Measurements from ENCODE around the gene CSF3. TPM values are rescaled to one million over a fixed set of nuclear protein-coding genes. Genes with fewer than 3 reads are reported as not detected.

Gene CSF3
- total RNA-seq, 1 experiment from 2014 or later = 4.0 TPM

DNA sequence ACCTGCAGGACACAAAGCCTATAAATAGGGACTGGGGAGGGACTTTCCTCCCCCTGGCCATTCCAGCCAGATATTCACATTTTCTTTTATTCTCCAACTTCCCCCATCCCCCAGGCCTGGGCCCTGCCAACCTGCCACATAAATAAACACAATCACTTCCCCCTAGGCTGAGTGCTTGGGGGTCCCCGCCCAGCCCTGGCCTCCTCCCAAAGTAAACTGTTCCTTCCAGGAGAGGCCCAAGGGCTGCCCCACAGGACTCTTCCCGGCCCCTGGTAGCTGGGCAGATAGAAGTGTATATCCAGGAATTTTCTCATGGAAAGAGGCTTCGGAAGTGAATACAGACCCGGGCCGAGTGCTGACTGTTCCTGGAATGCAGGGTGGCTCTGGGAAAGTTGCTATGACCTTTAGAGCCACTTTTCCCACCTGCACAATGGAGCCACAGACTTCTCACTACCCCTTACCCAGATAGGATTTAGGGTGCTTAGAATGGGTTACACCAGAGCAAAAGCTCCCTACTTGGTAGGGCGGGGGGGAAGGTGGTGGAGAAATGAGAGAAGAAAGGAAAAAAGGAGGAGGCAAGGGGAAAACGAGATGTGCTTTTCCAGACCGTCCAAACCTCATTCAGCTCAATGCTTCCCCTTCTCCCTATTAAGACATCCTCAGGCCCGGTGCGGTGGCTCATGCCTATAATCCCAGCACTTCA is 8.5 kb downstream of the CSF3 start:
- Histone ChIP-seq H3K9ac (ENCODE audit: low read length) (peak overlapping the region; percentile 72), H3K9me3 (ENCODE audit: low read length) (no peaks in the 10 kb centered on the region), H3F3A (ENCODE audit: low read length, unreplicated experiment) (peaks cover 10% of the 10 kb centered on the region), H3K4me1 (ENCODE audit: insufficient read depth, low read length) (peaks cover 75% of the 10 kb centered on the region), H3K36me3 (ENCODE audit: low read depth, low read length) (peaks cover 12% of the 10 kb centered on the region), H2AFZ (ENCODE audit: low read length) (no peak overlapping the region), H3K9me2 (replicated peaks; ENCODE audit: low read length) (no peaks in the 10 kb centered on the region), H3K4me2 (ENCODE audit: low read length) (peak overlapping the region; percentile 79), H4K20me1 (ENCODE audit: low read length) (no peaks in the 10 kb centered on the region), H3K4me3 (ENCODE audit: low read length) (peak overlapping the region; percentile 17; the same call in 1 of the 2 replicates), H3K27me3 (ENCODE audit: low read length) (no peaks in the 10 kb centered on the region), H3K27ac (ENCODE audit: low read length) (peak overlapping the region; percentile 97), H3K79me2 (ENCODE audit: low read length) (no peaks in the 10 kb centered on the region)
- TF ChIP-seq EZH2 (IDR thresholded peaks at IDR 0.05; ENCODE audit: low read length, unreplicated experiment) (no peak), EZH2phosphoT487 (IDR thresholded peaks at IDR 0.05; ENCODE audit: borderline replicate concordance, low read length) (no peak)
- TF ChIP-seq, protein P1, sequence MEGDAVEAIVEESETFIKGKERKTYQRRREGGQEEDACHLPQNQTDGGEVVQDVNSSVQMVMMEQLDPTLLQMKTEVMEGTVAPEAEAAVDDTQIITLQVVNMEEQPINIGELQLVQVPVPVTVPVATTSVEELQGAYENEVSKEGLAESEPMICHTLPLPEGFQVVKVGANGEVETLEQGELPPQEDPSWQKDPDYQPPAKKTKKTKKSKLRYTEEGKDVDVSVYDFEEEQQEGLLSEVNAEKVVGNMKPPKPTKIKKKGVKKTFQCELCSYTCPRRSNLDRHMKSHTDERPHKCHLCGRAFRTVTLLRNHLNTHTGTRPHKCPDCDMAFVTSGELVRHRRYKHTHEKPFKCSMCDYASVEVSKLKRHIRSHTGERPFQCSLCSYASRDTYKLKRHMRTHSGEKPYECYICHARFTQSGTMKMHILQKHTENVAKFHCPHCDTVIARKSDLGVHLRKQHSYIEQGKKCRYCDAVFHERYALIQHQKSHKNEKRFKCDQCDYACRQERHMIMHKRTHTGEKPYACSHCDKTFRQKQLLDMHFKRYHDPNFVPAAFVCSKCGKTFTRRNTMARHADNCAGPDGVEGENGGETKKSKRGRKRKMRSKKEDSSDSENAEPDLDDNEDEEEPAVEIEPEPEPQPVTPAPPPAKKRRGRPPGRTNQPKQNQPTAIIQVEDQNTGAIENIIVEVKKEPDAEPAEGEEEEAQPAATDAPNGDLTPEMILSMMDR (conservative IDR thresholded peaks at IDR 0.05; ENCODE audit: low read depth, low read length) = no peak
- ChIA-PET CTCF (no interaction called here), POLR2A (ENCODE audit: unreplicated experiment) (interaction anchor here (0.7 kb wide), 1 partner anchor 89 kb away, joined by 3 read pairs; no protein-coding TSS in a partner anchor)
- intact Hi-C loops (cut with micrococcal nuclease) = loop anchor here (5.0 kb wide), 1 partner anchor 89 kb away; no protein-coding TSS in a partner anchor
- BruUV-seq (replicated peaks) = no TSS peak
- ATAC-seq (peak; percentile 16), DNase-seq (peak; percentile 82)

- Histone ChIP-seq H3K9me3 (ENCODE audit: low read length) (no peaks in the 10 kb centered on the region), H3K4me1 (ENCODE audit: insufficient read depth, low read length) (peaks cover 69% of the 10 kb centered on the region), H4K20me1 (ENCODE audit: low read length) (no peaks in the 10 kb centered on the region), H3K9me2 (replicated peaks; ENCODE audit: low read length) (no peaks in the 10 kb centered on the region), H3K79me2 (ENCODE audit: low read length) (no peaks in the 10 kb centered on the region), H2AFZ (ENCODE audit: low read length) (no peak overlapping the region), H3K36me3 (ENCODE audit: low read depth, low read length) (peaks cover 8% of the 10 kb centered on the region), H3F3A (ENCODE audit: low read length, unreplicated experiment) (peaks cover 10% of the 10 kb centered on the region), H3K9ac (ENCODE audit: low read length) (peak overlapping the region; percentile 82), H3K27ac (ENCODE audit: low read length) (peak overlapping the region; percentile 97), H3K4me3 (ENCODE audit: low read length) (no peak overlapping the region), H3K4me2 (ENCODE audit: low read length) (peak overlapping the region; percentile 65; the same call in 1 of the 2 replicates), H3K27me3 (ENCODE audit: low read length) (no peaks in the 10 kb centered on the region)
- no TSS peak for BruUV-seq (replicated peaks)
- DNase-seq = no peak
- CTCF ChIA-PET = no interaction called here
- POLR2A ChIA-PET (ENCODE audit: unreplicated experiment) = no interaction called here
- TF ChIP-seq EZH2phosphoT487 (IDR thresholded peaks at IDR 0.05; ENCODE audit: borderline replicate concordance, low read length) (no peak), EZH2 (IDR thresholded peaks at IDR 0.05; ENCODE audit: low read length, unreplicated experiment) (no peak)
- TF ChIP-seq, protein P1 (conservative IDR thresholded peaks at IDR 0.05; ENCODE audit: low read depth, low read length) = no peak
- ATAC-seq = no peak
- intact Hi-C loops (cut with micrococcal nuclease) = loop anchor here (5.0 kb wide), 1 partner anchor 87 kb away; no protein-coding TSS in a partner anchor
Observed at GRCh38 chr17:40024901-40025300, 9.7 kb downstream of the CSF3 start.

GRCh38 chr17:40025559-40025958 is 10.3 kb downstream of the CSF3 start:
- CTCF ChIA-PET = interaction anchor here (1.0 kb wide), 1 partner anchor 9 kb away, joined by 3 read pairs; no protein-coding TSS in a partner anchor

More at GRCh38 chr17:40025559-40025958, 10.3 kb downstream of the CSF3 start:
- ATAC-seq = no peak
- no TSS peak for BruUV-seq (replicated peaks)
- Histone ChIP-seq H3K79me2 (ENCODE audit: low read length) (no peaks in the 10 kb centered on the region), H3K36me3 (ENCODE audit: low read depth, low read length) (peaks cover 7% of the 10 kb centered on the region), H3K4me1 (ENCODE audit: insufficient read depth, low read length) (peaks cover 65% of the 10 kb centered on the region), H3K27me3 (ENCODE audit: low read length) (no peaks in the 10 kb centered on the region), H4K20me1 (ENCODE audit: low read length) (no peaks in the 10 kb centered on the region), H3K4me2 (ENCODE audit: low read length) (peak overlapping the region; percentile 65), H3F3A (ENCODE audit: low read length, unreplicated experiment) (peaks cover 10% of the 10 kb centered on the region), H3K9me2 (replicated peaks; ENCODE audit: low read length) (no peaks in the 10 kb centered on the region), H3K4me3 (ENCODE audit: low read length) (no peak overlapping the region), H3K27ac (ENCODE audit: low read length) (peak overlapping the region; percentile 97), H2AFZ (ENCODE audit: low read length) (no peak overlapping the region), H3K9ac (ENCODE audit: low read length) (peak overlapping the region; percentile 82), H3K9me3 (ENCODE audit: low read length) (no peaks in the 10 kb centered on the region)
- POLR2A ChIA-PET (ENCODE audit: unreplicated experiment) = interaction anchor here (0.5 kb wide), 1 partner anchor 73 kb away, joined by 3 read pairs; no protein-coding TSS in a partner anchor
- no peak for DNase-seq
- intact Hi-C loops (cut with micrococcal nuclease) = no loop called here
- TF ChIP-seq, protein P1 (conservative IDR thresholded peaks at IDR 0.05; ENCODE audit: low read depth, low read length) = no peak
- TF ChIP-seq EZH2phosphoT487 (IDR thresholded peaks at IDR 0.05; ENCODE audit: borderline replicate concordance, low read length) (no peak), EZH2 (IDR thresholded peaks at IDR 0.05; ENCODE audit: low read length, unreplicated experiment) (no peak)

Data from PC-3 (cell line).